HCT116 (cell line): ENCODE data around the gene SYT9. TPM values are rescaled to one million over a fixed set of nuclear protein-coding genes. Genes with fewer than 3 reads are reported as not detected.
A peak's percentile ranks its signal among the peaks of the same experiment; 100 is the strongest.

Experiments used
- ATAC-seq: fragments of 200-7000 bp; cut with Tn5 transposase; 2 replicates; pipeline ENCODE4 v1.9.1; 2020; ENCODE audit warnings: mild to moderate bottlenecking, moderate library complexity
- BruUV-seq: library from RNA; stranded (reverse); fragments of 400-500 nt; replicated peaks from 2 replicates; lab custom pipeline; 2021; lab: Mats Ljungman, UMichigan
- CTCF ChIA-PET: fragments of 300-600 bp; sonication (Branson Sonifier 250); formaldehyde crosslinking; loops from one replicate; lab custom pipeline; 2021; ENCODE audit warnings: antibody characterized with exemption; lab: Charles Lee
- POLR2A ChIA-PET: fragments of 300-600, 350-600 bp; sonication (Branson Sonifier 250); formaldehyde crosslinking; loops from one replicate; lab custom pipeline; 2021; ENCODE audit warnings: antibody characterized with exemption; lab: Charles Lee
- RAD21 ChIA-PET, 2 experiments: fragments of 300-600 bp; sonication (Branson Sonifier 250); formaldehyde crosslinking; loops; one replicate each; lab custom pipeline; 2023; ENCODE audit warnings: low total read pairs in 2 of 2; ENCODE audit not compliant: uncharacterized antibody in 2 of 2, unreplicated experiment in 2 of 2, low non-redundant PET in 1 of 2; lab: Charles Lee
- DNase-seq: peaks from one replicate; pipeline ENCODE4 v3.0.0-alpha.2; 2010; ENCODE audit warnings: low read depth, low spot score
- H2AFZ ChIP-seq: fragments of 200-600 bp; shearing (Covaris generic), sonication (generic); 2 replicates; pipeline ENCODE4 v1.6.1; 2017; ENCODE audit warnings: low read depth, mixed run types, mixed read lengths, antibody characterized with exemption, low read length; ENCODE audit not compliant: poor library complexity, severe bottlenecking
- H3K27ac ChIP-seq: 2 replicates; pipeline ENCODE4 v1.5.1; 2012; ENCODE audit warnings: low read depth, low read length
- H3K27me3 ChIP-seq: fragments of 200-600 bp; sonication (generic); 2 replicates; pipeline ENCODE4 v1.6.1; 2016; ENCODE audit warnings: mixed run types, low read length, mixed read lengths; ENCODE audit not compliant: insufficient read depth
- H3K36me3 ChIP-seq, 2 experiments: fragments of 200-500 bp in 1 of 2; fragments of 200-600 bp in 1 of 2; sonication (Bioruptor generic) in 1 of 2; sonication (generic) in 1 of 2; 2 replicates each; pipeline versions ENCODE4 v1.5.1 to v1.6.1; 2014 to 2016; ENCODE audit warnings: low read length in 2 of 2, inconsistent platforms in 1 of 2, mixed read lengths in 1 of 2, mixed run types in 1 of 2; ENCODE audit not compliant: insufficient read depth in 2 of 2, control insufficient read depth in 1 of 2
- H3K4me1 ChIP-seq, 2 experiments: fragments of 200-600 bp in 1 of 2; sonication (generic) in 1 of 2; 2 replicates each; pipeline versions ENCODE4 v1.5.1 to v1.6.1; 2012 to 2017; ENCODE audit warnings: low read length in 2 of 2, inconsistent platforms in 1 of 2, mild to moderate bottlenecking in 1 of 2, mixed read lengths in 1 of 2, mixed run types in 1 of 2, moderate library complexity in 1 of 2; ENCODE audit not compliant: insufficient read depth in 2 of 2, control insufficient read depth in 1 of 2
- H3K4me2 ChIP-seq: fragments of 200-600 bp; sonication (generic); 2 replicates; pipeline ENCODE4 v1.6.1; 2017; ENCODE audit warnings: mixed run types, low read length, mixed read lengths
- H3K4me3 ChIP-seq, 2 experiments: fragments of 200-600 bp in 1 of 2; sonication (generic) in 1 of 2; replicated peaks in 1 of 2; 2 replicates each; pipeline ENCODE4 v1.5.1; 2011 to 2016; ENCODE audit warnings: low read length in 2 of 2, control low read depth in 1 of 2, low read depth in 1 of 2, mild to moderate bottlenecking in 1 of 2, mixed read lengths in 1 of 2, mixed run types in 1 of 2
- H3K79me2 ChIP-seq: fragments of 200-600 bp; sonication (generic); 2 replicates; pipeline ENCODE4 v1.6.1; 2017; ENCODE audit warnings: mild to moderate bottlenecking, mixed run types, low read length, moderate library complexity, mixed read lengths; ENCODE audit not compliant: insufficient read depth
- H3K9ac ChIP-seq: fragments of 200-600 bp; sonication (generic); 2 replicates; pipeline ENCODE4 v1.6.1; 2016; ENCODE audit warnings: low read length, mixed read lengths
- H3K9me2 ChIP-seq: fragments of 200-600 bp; sonication (generic), shearing (Covaris generic); 2 replicates; pipeline ENCODE4 v1.6.1; 2017; ENCODE audit warnings: mixed run types, mild to moderate bottlenecking, moderate library complexity; ENCODE audit not compliant: insufficient read depth
- H3K9me3 ChIP-seq, 2 experiments: fragments of 200-500 bp in 1 of 2; fragments of 200-600 bp in 1 of 2; sonication (Bioruptor generic) in 1 of 2; sonication (generic) in 1 of 2; 2 replicates each; pipeline ENCODE4 v1.6.1; 2014 to 2017; ENCODE audit warnings: low read length in 2 of 2, mixed read lengths in 2 of 2, inconsistent platforms in 1 of 2, low read depth in 1 of 2, mild to moderate bottlenecking in 1 of 2, mixed run types in 1 of 2, moderate library complexity in 1 of 2; ENCODE audit not compliant: control insufficient read depth in 1 of 2, insufficient read depth in 1 of 2
- H4K20me1 ChIP-seq: fragments of 200-600 bp; sonication (generic), shearing (Covaris generic); 2 replicates; pipeline ENCODE4 v1.6.1; 2017; ENCODE audit warnings: mixed run types, mild to moderate bottlenecking, moderate library complexity; ENCODE audit not compliant: insufficient read depth
- ATF3 ChIP-seq: IDR thresholded peaks from 2 replicates; pipeline ENCODE4 v1.6.1; 2012
- CBX3 ChIP-seq: IDR thresholded peaks from 2 replicates; pipeline ENCODE4 v1.6.1; 2012; ENCODE audit warnings: low read depth
- CTCF ChIP-seq, 3 experiments: fragments of 200-600 bp in 1 of 3; sonication (generic) in 1 of 3; IDR thresholded peaks in 2 of 3; conservative IDR thresholded peaks in 1 of 3; 2 replicates each; pipeline ENCODE4 v1.5.1; 2012 to 2017; ENCODE audit warnings: low read depth in 2 of 3, low read length in 2 of 3, antibody characterized with exemption in 1 of 3, borderline replicate concordance in 1 of 3, control low read depth in 1 of 3, mild to moderate bottlenecking in 1 of 3, mixed read lengths in 1 of 3, mixed run types in 1 of 3, moderate library complexity in 1 of 3; ENCODE audit not compliant: insufficient read depth in 1 of 3
- EGR1 ChIP-seq: IDR thresholded peaks from 2 replicates; pipeline ENCODE4 v1.6.1; 2012; ENCODE audit warnings: low read depth
- JUND ChIP-seq: IDR thresholded peaks from 2 replicates; pipeline ENCODE4 v1.6.1; 2012
- MAX ChIP-seq: IDR thresholded peaks from 2 replicates; pipeline ENCODE4 v1.6.1; 2012
- RAD21 ChIP-seq: IDR thresholded peaks from 2 replicates; pipeline ENCODE4 v1.6.1; 2012; ENCODE audit warnings: low read depth, mild to moderate bottlenecking
- REST ChIP-seq: IDR thresholded peaks from 2 replicates; pipeline ENCODE4 v1.6.1; 2012; ENCODE audit warnings: low read depth
- SIN3A ChIP-seq: IDR thresholded peaks from 2 replicates; pipeline ENCODE4 v1.6.1; 2012; ENCODE audit warnings: low read depth
- YY1 ChIP-seq: IDR thresholded peaks from 2 replicates; pipeline ENCODE4 v1.6.1; 2011; ENCODE audit warnings: low read length, low read depth, moderate library complexity, mild to moderate bottlenecking; ENCODE audit not compliant: insufficient replicate concordance; ENCODE audit errors: extremely low read depth
- ZBTB33 ChIP-seq: IDR thresholded peaks from 2 replicates; pipeline ENCODE4 v1.6.1; 2011; ENCODE audit warnings: mild to moderate bottlenecking, low read length, moderate library complexity; ENCODE audit not compliant: insufficient replicate concordance; ENCODE audit errors: extremely low read depth
- ZFX ChIP-seq: fragments of 450-650 bp; IDR thresholded peaks from 2 replicates; pipeline ENCODE4 v1.6.1; 2017
- intact Hi-C: fragments of 100-400 bp; cut with micrococcal nuclease; formaldehyde crosslinking; loops from 2 replicates; pipeline ENCODE4 v1.10.0; 2022
- total RNA-seq: library from RNA; stranded (reverse); gene quantifications from one replicate; pipeline ENCODE4 v1.2.1, GENCODE V29; 2021; ENCODE audit not compliant: unreplicated experiment

The SYT9 gene
- total RNA-seq, 1 experiment from 2014 or later, result not detected

GRCh38 chr11:7299393-7299792 lies 47.7 kb downstream of the SYT9 start:
- H3K27ac ChIP-seq, result no peak overlapping the region
- H3K4me3 ChIP-seq, result no peak overlapping the region
- H3K4me1 ChIP-seq, result no peaks in the 10 kb centered on the region
- no peak overlapping the region for H3K4me2 ChIP-seq
- no peak for DNase-seq
- intact Hi-C loops, result no loop called here
- RAD21 ChIA-PET, result interaction anchor here in 1 of 2 experiments (0.7 kb wide), 1 partner anchor 684 kb away, joined by 3 read pairs; no protein-coding TSS in a partner anchor
- TF ChIP-seq CTCF (IDR thresholded peaks at IDR 0.05 in 2 of 3, conservative IDR thresholded peaks at IDR 0.05 in 1 of 3; ENCODE audit: borderline replicate concordance in 1 of 3, insufficient read depth in 1 of 3, low read depth in 2 of 3, low read length in 2 of 3) (peak in 1 of 3 experiments; percentile 25; a peak in 1 of 6 replicates), EGR1 (no peak)
- TF ChIP-seq, all 23 proteins: peak for 1
- H3K79me2 ChIP-seq, result no peaks in the 10 kb centered on the region
- no peaks in the 10 kb centered on the region for H4K20me1 ChIP-seq
- ChIA-PET CTCF (no interaction called here), POLR2A (no interaction called here)
- no peak overlapping the region for H3K9ac ChIP-seq
- BruUV-seq, result no TSS peak
- H3K9me2 ChIP-seq, result no peaks in the 10 kb centered on the region
- H3K27me3 ChIP-seq, result no peaks in the 10 kb centered on the region; the same call in 1 of the 2 replicates
- no peaks in the 10 kb centered on the region for H3K36me3 ChIP-seq
- peak; percentile 50 for ATAC-seq
- no peak overlapping the region for H2AFZ ChIP-seq
- H3K9me3 ChIP-seq, result no peaks in the 10 kb centered on the region

GRCh38 chr11:7300281-7300680 lies 48.6 kb downstream of the SYT9 start:
- no peaks in the 10 kb centered on the region for H3K36me3 ChIP-seq
- DNase-seq, result no peak
- POLR2A ChIA-PET, result no interaction called here
- no TSS peak for BruUV-seq
- ATAC-seq, result no peak
- H3K27ac ChIP-seq, result no peak overlapping the region
- intact Hi-C loops, result no loop called here
- no peaks in the 10 kb centered on the region for H3K4me1 ChIP-seq
- peaks cover 3% of the 10 kb centered on the region for H3K27me3 ChIP-seq
- RAD21 ChIA-PET, result no interaction called here
- H3K9ac ChIP-seq, result no peak overlapping the region
- CTCF ChIA-PET, result no interaction called here
- H3K4me2 ChIP-seq, result no peak overlapping the region
- H3K9me2 ChIP-seq, result no peaks in the 10 kb centered on the region
- no peaks in the 10 kb centered on the region for H4K20me1 ChIP-seq
- H2AFZ ChIP-seq, result no peak overlapping the region
- H3K9me3 ChIP-seq, result no peaks in the 10 kb centered on the region
- no peak overlapping the region for H3K4me3 ChIP-seq
- no peaks in the 10 kb centered on the region for H3K79me2 ChIP-seq
- TF ChIP-seq CBX3 (no peak), JUND (no peak), YY1 (no peak), RAD21 (no peak), ZBTB33 (no peak), ZFX (no peak), SIN3A (no peak), EGR1 (no peak), MAX (no peak), ATF3 (no peak), REST (no peak)
